Raji (cell line): ENCODE data around the gene IFNGR2.
A peak's percentile ranks its signal among the peaks of the same experiment; 100 is the strongest.

Experiments used
- POLR2A ChIP-seq: IDR thresholded peaks from 2 replicates; pipeline ENCODE4 v1.6.1; 2011; ENCODE audit warnings: low read depth, low read length, control low read depth; ENCODE audit not compliant: insufficient read depth

IFNGR2 gene

GRCh38 chr21:33403128-33403785 is at the start of gene IFNGR2:
Gene IFNGR2 (plus strand): TSS chr21:33403413. CDS start chr21:33403544, 131 bp downstream.
- TF ChIP-seq POLR2A, result peak; percentile 58

- TF ChIP-seq POLR2A, result no peak
Observed at GRCh38 chr21:33355355-33355754, 47.9 kb upstream of the IFNGR2 start.

- TF ChIP-seq POLR2A, result no peak
Observed at GRCh38 chr21:33355996-33356395, 47.2 kb upstream of the IFNGR2 start.

- no peak for TF ChIP-seq POLR2A
Observed at GRCh38 chr21:33357177-33357576, 46.0 kb upstream of the IFNGR2 start.

- no peak for TF ChIP-seq POLR2A
Observed at GRCh38 chr21:33359446-33359845, 43.8 kb upstream of the IFNGR2 start.

- TF ChIP-seq POLR2A, result no peak
Observed at GRCh38 chr21:33360281-33360680, 42.9 kb upstream of the IFNGR2 start.

- no peak for TF ChIP-seq POLR2A
Observed at GRCh38 chr21:33360881-33361602, 42.2 kb upstream of the IFNGR2 start.

- peak; percentile 71 for TF ChIP-seq POLR2A
Observed at GRCh38 chr21:33362044-33362555, 41.1 kb upstream of the IFNGR2 start.

GRCh38 chr21:33363911-33364609 is 39.2 kb upstream of the IFNGR2 start:
- TF ChIP-seq POLR2A, result peak; percentile 55

GRCh38 chr21:33364830-33365229 is 38.4 kb upstream of the IFNGR2 start:
- no peak for TF ChIP-seq POLR2A

GRCh38 chr21:33367309-33367973 is 35.8 kb upstream of the IFNGR2 start:
- no peak for TF ChIP-seq POLR2A

- TF ChIP-seq POLR2A, result no peak
Observed at GRCh38 chr21:33368124-33368523, 35.1 kb upstream of the IFNGR2 start.

- TF ChIP-seq POLR2A, result no peak
Observed at GRCh38 chr21:33368576-33368975, 34.6 kb upstream of the IFNGR2 start.

- no peak for TF ChIP-seq POLR2A
Observed at GRCh38 chr21:33369586-33369985, 33.6 kb upstream of the IFNGR2 start.

- TF ChIP-seq POLR2A, result no peak
Observed at GRCh38 chr21:33370305-33370704, 32.9 kb upstream of the IFNGR2 start.
